ENCODE data around the gene RMDN2. TPM values are rescaled to one million over a fixed set of nuclear protein-coding genes. Genes with fewer than 3 reads are reported as not detected.

The RMDN2 gene
- total RNA-seq, 2 donors from 2014 or later: 6.4 to 6.6 TPM

DNA sequence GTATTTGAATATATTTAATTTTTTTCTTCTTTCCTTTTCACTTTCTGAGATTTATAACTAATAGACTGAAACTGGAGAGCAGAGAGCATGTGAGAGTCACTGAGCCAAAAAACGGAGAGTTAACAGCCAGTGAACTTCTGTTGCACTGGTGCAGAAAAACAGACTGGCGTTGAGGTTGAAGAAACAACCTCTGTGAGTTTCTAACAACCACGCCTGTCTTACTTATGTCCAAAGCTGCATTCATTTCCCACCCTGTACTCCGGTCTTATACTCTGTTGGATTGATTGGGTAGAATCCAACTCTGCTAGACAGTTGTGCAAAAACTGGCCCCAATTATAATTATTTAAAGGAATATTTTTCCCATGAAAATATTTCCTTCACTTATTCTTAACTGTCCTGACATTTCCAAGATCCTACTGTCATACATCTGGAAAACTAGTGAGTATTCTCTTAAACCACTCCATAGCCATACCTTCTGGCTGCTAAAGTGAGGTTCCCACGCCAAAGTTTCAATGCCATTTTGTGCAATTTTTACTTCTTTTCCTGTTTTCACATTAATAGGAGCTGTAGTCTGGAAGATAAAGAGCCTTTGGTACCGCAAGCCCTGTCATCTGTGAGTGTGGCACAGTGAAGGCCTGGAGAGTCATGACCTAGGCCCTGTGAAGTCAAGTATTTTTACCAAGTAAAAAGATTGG lies 141.5 kb downstream of the RMDN2 start:
- intact Hi-C loops (cut with DNase I): no loop called here
- no peak for DNase-seq (ENCODE audit: low spot score)

Other genes starting within 250 kb of the RMDN2 start
- 10 to 100 TPM; 49.8 to 90.9 TPM for gene CYP1B1, start 150.9 kb downstream of the RMDN2 start, total RNA-seq

All from posterior vena cava (tissue), 2 donors.